GM19463 (cell line): ENCODE data around the gene VWA7.

Source experiments
- ATAC-seq: cut with Tn5 transposase; IDR thresholded peaks from one replicate; pipeline ENCODE4 v1.9.1; 2021; ENCODE audit warnings: mild to moderate bottlenecking, moderate library complexity; ENCODE audit not compliant: unreplicated experiment

The VWA7 gene

GRCh38 chr6:31758281-31758680 is 18.8 kb downstream of the VWA7 start:
- ATAC-seq, result no peak

GRCh38 chr6:31752739-31753319 is 24.3 kb downstream of the VWA7 start:
- no peak for ATAC-seq

GRCh38 chr6:31750411-31751022 is 26.6 kb downstream of the VWA7 start:
- no peak for ATAC-seq

- ATAC-seq, result no peak
Observed at GRCh38 chr6:31749301-31750036, 27.7 kb downstream of the VWA7 start.

GRCh38 chr6:31744422-31744821 is 32.7 kb downstream of the VWA7 start:
- no peak for ATAC-seq

- ATAC-seq, result no peak
Observed at GRCh38 chr6:31742894-31743293, 34.2 kb downstream of the VWA7 start.

- ATAC-seq, result no peak
Observed at GRCh38 chr6:31741815-31742214, 35.3 kb downstream of the VWA7 start.

- ATAC-seq, result no peak
Observed at GRCh38 chr6:31740397-31741223, 36.5 kb downstream of the VWA7 start.

GRCh38 chr6:31739639-31740396 is 37.3 kb downstream of the VWA7 start, which contains the start of gene MSH5:
TSS of gene MSH5 (plus strand) at chr6:31740005. CDS start at chr6:31740467, 462 bp downstream.
- ATAC-seq, result peak; percentile 67

- ATAC-seq, result no peak
Observed at GRCh38 chr6:31737991-31738979, 38.8 kb downstream of the VWA7 start.

- no peak for ATAC-seq
Observed at GRCh38 chr6:31737315-31737990, 39.7 kb downstream of the VWA7 start.

- ATAC-seq, result no peak
Observed at GRCh38 chr6:31736768-31737314, 40.3 kb downstream of the VWA7 start.

- ATAC-seq, result peak; percentile 27
Observed at GRCh38 chr6:31736021-31736767, 40.9 kb downstream of the VWA7 start, which contains the start of gene CLIC1. TSS of gene CLIC1 (minus strand) at chr6:31736530. CDS start at chr6:31736300, 230 bp downstream.

- peak; percentile 29 for ATAC-seq
Observed at GRCh38 chr6:31734821-31735406, 42.2 kb downstream of the VWA7 start.

- no peak for ATAC-seq
Observed at GRCh38 chr6:31734247-31734820, 42.8 kb downstream of the VWA7 start.

GRCh38 chr6:31733734-31734133 is 43.4 kb downstream of the VWA7 start:
- no peak for ATAC-seq

- no peak for ATAC-seq
Observed at GRCh38 chr6:31732029-31732428, 45.1 kb downstream of the VWA7 start.
